H9 (cell line): ENCODE measurements around the gene DISP3. TPM values are rescaled to one million over a fixed set of nuclear protein-coding genes. Genes with fewer than 3 reads are reported as not detected.

Experiments used
- DNase-seq: peaks from one replicate; pipeline ENCODE4 v3.0.0-alpha.2; 2017
- H2AFZ ChIP-seq: one replicate; pipeline ENCODE4 v1.6.1; 2013; ENCODE audit warnings: mild to moderate bottlenecking, low read length, control low read depth, moderate library complexity
- H2AK5ac ChIP-seq: 2 replicates; pipeline ENCODE4 v1.6.1; 2013; ENCODE audit warnings: low read length, control low read depth, mixed read lengths; ENCODE audit not compliant: insufficient read length
- H2BK120ac ChIP-seq: one replicate; pipeline ENCODE4 v1.6.1; 2013; ENCODE audit warnings: low read depth, mild to moderate bottlenecking, low read length, control low read depth, inconsistent platforms; ENCODE audit not compliant: poor library complexity, severe bottlenecking
- H2BK12ac ChIP-seq: 2 replicates; pipeline ENCODE4 v1.6.1; 2013; ENCODE audit warnings: low read length, control low read depth, mixed read lengths, low read depth; ENCODE audit not compliant: insufficient read length
- H2BK15ac ChIP-seq: 2 replicates; pipeline ENCODE4 v1.6.1; 2013; ENCODE audit warnings: low read depth, low read length, control low read depth
- H2BK20ac ChIP-seq: one replicate; pipeline ENCODE4 v1.6.1; 2013; ENCODE audit warnings: low read depth, mild to moderate bottlenecking, low read length, control low read depth, inconsistent platforms; ENCODE audit not compliant: poor library complexity, severe bottlenecking
- H2BK5ac ChIP-seq: 2 replicates; pipeline ENCODE4 v1.6.1; 2013; ENCODE audit warnings: low read length, control low read depth, mixed read lengths; ENCODE audit not compliant: insufficient read length
- H3K14ac ChIP-seq: 2 replicates; pipeline ENCODE4 v1.6.1; 2013; ENCODE audit warnings: low read length, control low read depth; ENCODE audit not compliant: insufficient read depth
- H3K18ac ChIP-seq: 2 replicates; pipeline ENCODE4 v1.6.1; 2013; ENCODE audit warnings: low read depth, mild to moderate bottlenecking, mixed read lengths, low read length, control low read depth; ENCODE audit not compliant: insufficient read length
- H3K23ac ChIP-seq: 2 replicates; pipeline ENCODE4 v1.6.1; 2013; ENCODE audit warnings: low read length, control low read depth, mixed read lengths, low read depth; ENCODE audit not compliant: insufficient read length
- H3K23me2 ChIP-seq: 2 replicates; pipeline ENCODE4 v1.6.1; 2013; ENCODE audit warnings: low read depth, mild to moderate bottlenecking, mixed read lengths, low read length, control low read depth; ENCODE audit not compliant: insufficient read length, poor library complexity, severe bottlenecking
- H3K27ac ChIP-seq: 2 replicates; pipeline ENCODE4 v1.5.1; 2013; ENCODE audit warnings: low read length, control low read depth, mixed read lengths, low read depth; ENCODE audit not compliant: insufficient read length
- H3K27me3 ChIP-seq: 2 replicates; pipeline ENCODE4 v1.6.1; 2013; ENCODE audit warnings: low read length, control low read depth, inconsistent platforms; ENCODE audit not compliant: insufficient read depth
- H3K4ac ChIP-seq: 2 replicates; pipeline ENCODE4 v1.6.1; 2013; ENCODE audit warnings: low read depth, mild to moderate bottlenecking, control low read depth, inconsistent platforms, low read length, moderate library complexity
- H3K4me1 ChIP-seq: 2 replicates; pipeline ENCODE4 v1.6.1; 2013; ENCODE audit warnings: low read length, control low read depth, inconsistent platforms; ENCODE audit not compliant: insufficient read depth
- H3K4me2 ChIP-seq: 2 replicates; pipeline ENCODE4 v1.6.1; 2013; ENCODE audit warnings: low read length, control low read depth, mixed read lengths; ENCODE audit not compliant: insufficient read length, insufficient read depth
- H3K56ac ChIP-seq: 2 replicates; pipeline ENCODE4 v1.6.1; 2013; ENCODE audit warnings: low read depth, mild to moderate bottlenecking, mixed read lengths, low read length, control low read depth; ENCODE audit not compliant: insufficient read length
- H3K79me1 ChIP-seq: 2 replicates; pipeline ENCODE4 v1.6.1; 2013; ENCODE audit warnings: low read depth, mild to moderate bottlenecking, moderate library complexity, low read length, control low read depth, inconsistent platforms; ENCODE audit not compliant: insufficient read depth, poor library complexity, severe bottlenecking
- H3K79me2 ChIP-seq: 2 replicates; pipeline ENCODE4 v1.6.1; 2013; ENCODE audit warnings: low read length, control low read depth, inconsistent platforms; ENCODE audit not compliant: insufficient read depth
- H3K9ac ChIP-seq: 2 replicates; pipeline ENCODE4 v1.6.1; 2013; ENCODE audit warnings: low read length, control low read depth, mixed read lengths; ENCODE audit not compliant: insufficient read length; ENCODE audit errors: extremely low read depth
- H3K9me3 ChIP-seq: one replicate; pipeline ENCODE4 v1.6.1; 2013; ENCODE audit warnings: low read depth, low read length, inconsistent platforms; ENCODE audit not compliant: control insufficient read depth
- H3T11ph ChIP-seq: one replicate; pipeline ENCODE4 v1.6.1; 2013; ENCODE audit warnings: mild to moderate bottlenecking, low read length, control low read depth, inconsistent platforms
- H4K20me1 ChIP-seq: one replicate; pipeline ENCODE4 v1.6.1; 2013; ENCODE audit not compliant: control insufficient read depth, insufficient read length, insufficient read depth
- H4K5ac ChIP-seq: 2 replicates; pipeline ENCODE4 v1.6.1; 2013; ENCODE audit warnings: low read depth, mild to moderate bottlenecking, mixed read lengths, low read length, control low read depth; ENCODE audit not compliant: insufficient read length
- H4K8ac ChIP-seq: replicated peaks from 2 replicates; pipeline ENCODE4 v1.6.1; 2013; ENCODE audit warnings: low read length, control low read depth, mixed read lengths, low read depth; ENCODE audit not compliant: insufficient read length
- H4K91ac ChIP-seq: 2 replicates; pipeline ENCODE4 v1.6.1; 2013; ENCODE audit warnings: low read depth, mild to moderate bottlenecking, moderate library complexity, mixed read lengths, low read length, control low read depth; ENCODE audit not compliant: insufficient read length
- H3K27ac Mint-ChIP-seq, 3 experiments: 2 replicates in 2 of 3; 3 replicates in 1 of 3; pipeline ENCODE4 v1.8.0; 2020 to 2021; ENCODE audit warnings: mixed read lengths in 3 of 3, mild to moderate bottlenecking in 1 of 3, moderate library complexity in 1 of 3
- H3K27me3 Mint-ChIP-seq: 2 replicates; pipeline ENCODE4 v1.8.0; 2021; ENCODE audit warnings: low read depth, mild to moderate bottlenecking, moderate library complexity, mixed read lengths
- H3K36me3 Mint-ChIP-seq, 3 experiments: 2 replicates in 2 of 3; 3 replicates in 1 of 3; pipeline ENCODE4 v1.8.0; 2020 to 2021; ENCODE audit warnings: low read depth in 3 of 3, mixed read lengths in 3 of 3; ENCODE audit not compliant: insufficient read depth in 1 of 3
- H3K4me1 Mint-ChIP-seq, 2 experiments: 2 replicates each; pipeline ENCODE4 v1.8.0; 2020; ENCODE audit warnings: mixed read lengths in 2 of 2
- H3K4me3 Mint-ChIP-seq, 2 experiments: 2 replicates in 1 of 2; 3 replicates in 1 of 2; pipeline ENCODE4 v1.8.0; 2020 to 2021; ENCODE audit warnings: mild to moderate bottlenecking in 2 of 2, mixed read lengths in 2 of 2, moderate library complexity in 1 of 2
- H3K9me3 Mint-ChIP-seq, 2 experiments: 2 replicates in 1 of 2; 3 replicates in 1 of 2; pipeline ENCODE4 v1.8.0; 2020; ENCODE audit warnings: mild to moderate bottlenecking in 2 of 2, mixed read lengths in 2 of 2, moderate library complexity in 1 of 2
- WGBS: extraction: QIAGEN DNeasy Blood & Tissue Kit; methylation state at CpG from one replicate; pipeline ENCODE4 v1.1.7; 2013; ENCODE audit warnings: missing lambda C conversion rate, low lambda C conversion rate, mixed read lengths; ENCODE audit not compliant: insufficient read length; ENCODE audit errors: extremely low coverage; 5-methylcytosine and 5-hydroxymethylcytosine counted together
- total RNA-seq: library from RNA; stranded (reverse); gene quantifications from 2 replicates; pipeline ENCODE4 v1.2.1, GENCODE V29; 2021
- TF ChIP-seq, protein P1 (sequence below): fragments of 200-600 bp; sonication (generic); conservative IDR thresholded peaks from 3 replicates; pipeline ENCODE4 v1.8.0; 2021; ENCODE audit warnings: antibody characterized with exemption, mild to moderate bottlenecking

Gene DISP3
- total RNA-seq, 1 experiment from 2014 or later, result 3.5 TPM

DNA sequence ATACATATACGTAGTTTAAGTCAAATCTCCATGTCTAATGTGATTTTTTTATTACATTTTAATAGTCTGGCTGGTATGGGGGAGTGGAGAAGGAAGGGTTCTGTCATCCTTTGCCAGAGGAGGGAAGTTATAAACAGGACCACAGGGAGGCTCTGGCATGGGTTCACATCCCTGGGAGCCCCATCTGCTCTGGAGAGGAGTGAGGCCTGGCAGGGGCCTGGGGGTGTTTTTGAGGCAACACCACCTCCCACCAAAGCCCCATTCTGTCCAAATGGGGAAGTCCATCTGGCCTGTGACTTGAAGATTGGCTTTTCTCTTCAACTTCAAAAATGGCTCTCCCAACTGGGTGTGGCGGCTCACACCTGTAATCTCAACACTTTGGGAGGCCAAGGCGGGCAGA lies 15.8 kb downstream of the DISP3 start:
- Mint-ChIP-seq H3K27ac (no peak overlapping the region), H3K4me3 (no peak overlapping the region), H3K4me1 (peaks cover 24 to 44% of the 10 kb centered on the region in 2 experiments), H3K36me3 (peaks cover 0 to 9% (median 5%) of the 10 kb centered on the region in 3 experiments; a peak in 5 of 7 replicates), H3K9me3 (peaks cover 3 to 5% of the 10 kb centered on the region in 2 experiments; a peak in 3 of 5 replicates), H3K27me3 (no peaks in the 10 kb centered on the region; the same call in 1 of the 2 replicates)
- Histone ChIP-seq H3K9ac (no peak overlapping the region), H2BK120ac (no peak overlapping the region), H4K20me1 (no peaks in the 10 kb centered on the region), H3K56ac (no peak overlapping the region), H3K27ac (no peak overlapping the region), H2BK12ac (no peak overlapping the region), H3T11ph (no peak overlapping the region), H4K5ac (no peak overlapping the region), H2BK5ac (no peak overlapping the region), H3K4me2 (no peak overlapping the region), H2AFZ (no peak overlapping the region), H3K23me2 (no peaks in the 10 kb centered on the region), H4K91ac (no peak overlapping the region), H3K4ac (no peak overlapping the region), H3K79me2 (no peaks in the 10 kb centered on the region), H3K18ac (no peak overlapping the region), H4K8ac (no peak overlapping the region), H3K27me3 (no peaks in the 10 kb centered on the region), H2AK5ac (no peak overlapping the region), H2BK15ac (no peak overlapping the region), H3K14ac (no peak overlapping the region), H3K9me3 (no peaks in the 10 kb centered on the region), H3K23ac (no peak overlapping the region), H3K4me1 (peaks cover 5% of the 10 kb centered on the region; the same call in 1 of the 2 replicates), H2BK20ac (no peak overlapping the region), H3K79me1 (no peaks in the 10 kb centered on the region)
- no peak for DNase-seq
- no CpG with 5 or more reads among the region's 3 CpGs for WGBS
- TF ChIP-seq, protein P1, sequence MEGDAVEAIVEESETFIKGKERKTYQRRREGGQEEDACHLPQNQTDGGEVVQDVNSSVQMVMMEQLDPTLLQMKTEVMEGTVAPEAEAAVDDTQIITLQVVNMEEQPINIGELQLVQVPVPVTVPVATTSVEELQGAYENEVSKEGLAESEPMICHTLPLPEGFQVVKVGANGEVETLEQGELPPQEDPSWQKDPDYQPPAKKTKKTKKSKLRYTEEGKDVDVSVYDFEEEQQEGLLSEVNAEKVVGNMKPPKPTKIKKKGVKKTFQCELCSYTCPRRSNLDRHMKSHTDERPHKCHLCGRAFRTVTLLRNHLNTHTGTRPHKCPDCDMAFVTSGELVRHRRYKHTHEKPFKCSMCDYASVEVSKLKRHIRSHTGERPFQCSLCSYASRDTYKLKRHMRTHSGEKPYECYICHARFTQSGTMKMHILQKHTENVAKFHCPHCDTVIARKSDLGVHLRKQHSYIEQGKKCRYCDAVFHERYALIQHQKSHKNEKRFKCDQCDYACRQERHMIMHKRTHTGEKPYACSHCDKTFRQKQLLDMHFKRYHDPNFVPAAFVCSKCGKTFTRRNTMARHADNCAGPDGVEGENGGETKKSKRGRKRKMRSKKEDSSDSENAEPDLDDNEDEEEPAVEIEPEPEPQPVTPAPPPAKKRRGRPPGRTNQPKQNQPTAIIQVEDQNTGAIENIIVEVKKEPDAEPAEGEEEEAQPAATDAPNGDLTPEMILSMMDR, result no peak
